ENCODE measurements around the gene FAM50B. TPM values are rescaled to one million over a fixed set of nuclear protein-coding genes. Genes with fewer than 3 reads are reported as not detected.
"Not testable (repeated sequence)": the region's sequence is repeated elsewhere in the genome, so short reads cannot be mapped to it uniquely, and the experiment has no call there.

Gene FAM50B
- polyA plus RNA-seq, 1 donor from 2014 or later = 14.0 TPM

GRCh38 chr6:3851839-3852238, 2.7 kb downstream of the FAM50B start:
- no peak overlapping the region for H3K4me3 Mint-ChIP-seq
- peaks cover 14 to 22% (median 22%) of the 10 kb centered on the region in 3 donors for H3K4me1 Mint-ChIP-seq
- H3K27me3 Mint-ChIP-seq = no peaks in the 10 kb centered on the region
- H3K27ac Mint-ChIP-seq = no peak overlapping the region
- no peaks in the 10 kb centered on the region for H3K9me3 Mint-ChIP-seq
- H3K36me3 Mint-ChIP-seq = peaks cover 3% of the 10 kb centered on the region

GRCh38 chr6:3852391-3852790, 3.2 kb downstream of the FAM50B start:
- Mint-ChIP-seq H3K27ac (no peak overlapping the region), H3K4me1 (peaks cover 11 to 19% (median 19%) of the 10 kb centered on the region in 3 donors), H3K36me3 (peaks cover 3% of the 10 kb centered on the region), H3K4me3 (no peak overlapping the region), H3K27me3 (no peaks in the 10 kb centered on the region), H3K9me3 (no peaks in the 10 kb centered on the region)

- Mint-ChIP-seq H3K4me1 (peaks cover 0 to 2% (median 2%) of the 10 kb centered on the region in 3 donors), H3K27me3 (no peaks in the 10 kb centered on the region), H3K36me3 (no peaks in the 10 kb centered on the region), H3K4me3 (no peak overlapping the region), H3K9me3 (peaks cover 0 to 12% (median 5%) of the 10 kb centered on the region in 3 donors), H3K27ac (no peak overlapping the region)
These were observed 6.7 kb downstream of the FAM50B start for GRCh38 chr6:3855866-3856265.

- Mint-ChIP-seq H3K27me3 (peaks cover 1% of the 10 kb centered on the region), H3K27ac (no peak overlapping the region), H3K36me3 (no peaks in the 10 kb centered on the region), H3K9me3 (peaks cover 0 to 15% (median 5%) of the 10 kb centered on the region in 3 donors), H3K4me3 (no peak overlapping the region), H3K4me1 (no peaks in the 10 kb centered on the region)
These were observed 7.4 kb downstream of the FAM50B start for GRCh38 chr6:3856576-3856975.

GRCh38 chr6:3857468-3858456, 8.6 kb downstream of the FAM50B start:
- no peak overlapping the region for H3K27ac Mint-ChIP-seq
- no peaks in the 10 kb centered on the region for H3K36me3 Mint-ChIP-seq
- no peaks in the 10 kb centered on the region for H3K4me1 Mint-ChIP-seq
- H3K27me3 Mint-ChIP-seq = peaks cover 1% of the 10 kb centered on the region
- peaks cover 0 to 15% (median 5%) of the 10 kb centered on the region in 3 donors for H3K9me3 Mint-ChIP-seq
- H3K4me3 Mint-ChIP-seq = no peak overlapping the region

- Mint-ChIP-seq H3K27me3 (peaks cover 4% of the 10 kb centered on the region), H3K27ac (no peak overlapping the region), H3K9me3 (peaks cover 0 to 15% (median 5%) of the 10 kb centered on the region in 3 donors), H3K36me3 (no peaks in the 10 kb centered on the region), H3K4me3 (no peak overlapping the region), H3K4me1 (no peaks in the 10 kb centered on the region)
These were observed 10.8 kb downstream of the FAM50B start for GRCh38 chr6:3859878-3860552.

- Mint-ChIP-seq H3K27ac (no peak overlapping the region), H3K4me3 (no peak overlapping the region)
These were observed 12.3 kb downstream of the FAM50B start for GRCh38 chr6:3861424-3861823.

GRCh38 chr6:3862038-3862437, 12.9 kb downstream of the FAM50B start:
- Mint-ChIP-seq H3K27ac (no peak overlapping the region), H3K9me3 (peaks cover 0 to 15% (median 5%) of the 10 kb centered on the region in 3 donors), H3K36me3 (no peaks in the 10 kb centered on the region), H3K4me3 (no peak overlapping the region), H3K4me1 (no peaks in the 10 kb centered on the region), H3K27me3 (peaks cover 6% of the 10 kb centered on the region)

More at GRCh38 chr6:3861424-3861823, 12.3 kb downstream of the FAM50B start:
- peaks cover 0 to 15% (median 5%) of the 10 kb centered on the region in 3 donors for H3K9me3 Mint-ChIP-seq
- no peaks in the 10 kb centered on the region for H3K36me3 Mint-ChIP-seq
- peaks cover 6% of the 10 kb centered on the region for H3K27me3 Mint-ChIP-seq
- H3K4me1 Mint-ChIP-seq = no peaks in the 10 kb centered on the region

- H3K9me3 Mint-ChIP-seq = peaks cover 0 to 15% (median 5%) of the 10 kb centered on the region in 3 donors
- not testable (repeated sequence) for H3K4me3 Mint-ChIP-seq, H3K27ac Mint-ChIP-seq, H3K4me1 Mint-ChIP-seq, H3K36me3 Mint-ChIP-seq, H3K27me3 Mint-ChIP-seq
These were observed 14.1 kb downstream of the FAM50B start for GRCh38 chr6:3863322-3863721.

GRCh38 chr6:3865463-3865862, 16.3 kb downstream of the FAM50B start:
- Mint-ChIP-seq H3K36me3 (no peaks in the 10 kb centered on the region), H3K9me3 (peaks cover 0 to 4% (median 0%) of the 10 kb centered on the region in 3 donors), H3K27ac (no peak overlapping the region), H3K4me3 (no peak overlapping the region), H3K4me1 (peaks cover 0 to 2% (median 1%) of the 10 kb centered on the region in 3 donors), H3K27me3 (peaks cover 14% of the 10 kb centered on the region)

- no peak overlapping the region for H3K4me3 Mint-ChIP-seq
- H3K27me3 Mint-ChIP-seq = peaks cover 16% of the 10 kb centered on the region
These were observed 18.7 kb downstream of the FAM50B start for GRCh38 chr6:3867641-3868502.

GRCh38 chr6:3868544-3868943, 19.4 kb downstream of the FAM50B start:
- no peaks in the 10 kb centered on the region for H3K36me3 Mint-ChIP-seq
- H3K27ac Mint-ChIP-seq = no peak overlapping the region
- H3K4me3 Mint-ChIP-seq = no peak overlapping the region
- H3K27me3 Mint-ChIP-seq = peaks cover 18% of the 10 kb centered on the region
- H3K9me3 Mint-ChIP-seq = no peaks in the 10 kb centered on the region
- H3K4me1 Mint-ChIP-seq = peaks cover 0 to 2% (median 1%) of the 10 kb centered on the region in 3 donors

More at GRCh38 chr6:3867641-3868502, 18.7 kb downstream of the FAM50B start:
- Mint-ChIP-seq H3K36me3 (no peaks in the 10 kb centered on the region), H3K27ac (no peak overlapping the region), H3K9me3 (no peaks in the 10 kb centered on the region), H3K4me1 (peaks cover 0 to 2% (median 1%) of the 10 kb centered on the region in 3 donors)

- H3K27me3 Mint-ChIP-seq = peaks cover 15% of the 10 kb centered on the region
- no peaks in the 10 kb centered on the region for H3K36me3 Mint-ChIP-seq
- no peak overlapping the region for H3K4me3 Mint-ChIP-seq
- H3K4me1 Mint-ChIP-seq = peaks cover 0 to 2% (median 1%) of the 10 kb centered on the region in 3 donors
- H3K27ac Mint-ChIP-seq = no peak overlapping the region
- no peaks in the 10 kb centered on the region for H3K9me3 Mint-ChIP-seq
These were observed 20.1 kb downstream of the FAM50B start for GRCh38 chr6:3869284-3869631.

GRCh38 chr6:3869632-3870527, 20.7 kb downstream of the FAM50B start:
- H3K4me1 Mint-ChIP-seq = peaks cover 0 to 2% (median 1%) of the 10 kb centered on the region in 3 donors
- no peaks in the 10 kb centered on the region for H3K9me3 Mint-ChIP-seq
- no peaks in the 10 kb centered on the region for H3K36me3 Mint-ChIP-seq
- H3K4me3 Mint-ChIP-seq = peak overlapping the region in 1 of 4 donors; percentile 70
- H3K27me3 Mint-ChIP-seq = peaks cover 15% of the 10 kb centered on the region
- H3K27ac Mint-ChIP-seq = no peak overlapping the region

Measured in IgD-negative memory B cell (primary cell).